ENCODE measurements around the gene SYNDIG1.
A peak's percentile ranks its signal among the peaks of the same experiment; 100 is the strongest.

Gene SYNDIG1

DNA sequence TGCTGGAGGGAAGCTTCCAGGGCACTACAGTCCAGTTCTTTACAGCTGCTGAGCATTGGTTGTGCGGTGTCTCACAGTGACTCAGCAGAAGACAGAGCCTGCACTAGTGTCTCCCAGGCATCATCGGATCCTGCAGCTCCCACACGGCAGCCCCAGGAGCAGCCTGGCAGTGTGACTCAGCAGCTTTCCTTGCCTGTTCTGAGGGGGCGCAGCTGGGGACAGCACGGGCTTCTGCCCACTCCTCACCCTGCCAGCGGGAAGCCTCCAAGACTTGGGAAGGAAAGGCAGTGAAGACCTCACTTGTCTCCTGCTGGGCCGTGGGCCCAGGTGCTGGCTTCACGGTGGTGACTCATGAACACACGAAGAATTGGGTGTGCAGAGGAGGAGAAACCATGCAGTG is 165.4 kb downstream of the SYNDIG1 start:
- peak; percentile 95 for DNase-seq (ENCODE audit: low read depth)

DNA sequence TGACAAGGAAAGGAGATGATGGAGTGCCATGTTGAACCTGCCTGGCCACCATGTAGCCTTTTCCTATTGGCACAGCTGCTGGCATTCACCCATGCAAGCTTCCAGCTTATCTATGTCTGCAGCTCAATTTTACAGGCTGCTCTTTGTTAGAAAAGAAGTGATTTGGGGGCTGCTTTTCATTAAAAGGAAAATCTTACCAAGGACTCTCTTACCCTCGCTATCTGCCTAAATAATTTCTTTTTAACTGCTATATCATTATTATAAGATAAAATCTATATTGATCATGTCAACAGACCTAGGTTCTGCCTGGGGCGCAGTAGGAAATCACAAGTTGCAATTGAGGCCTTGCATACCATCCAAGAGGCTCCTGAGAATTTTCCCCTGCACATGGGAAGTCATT is 167.2 kb downstream of the SYNDIG1 start:
- DNase-seq (ENCODE audit: low read depth) = no peak

DNA sequence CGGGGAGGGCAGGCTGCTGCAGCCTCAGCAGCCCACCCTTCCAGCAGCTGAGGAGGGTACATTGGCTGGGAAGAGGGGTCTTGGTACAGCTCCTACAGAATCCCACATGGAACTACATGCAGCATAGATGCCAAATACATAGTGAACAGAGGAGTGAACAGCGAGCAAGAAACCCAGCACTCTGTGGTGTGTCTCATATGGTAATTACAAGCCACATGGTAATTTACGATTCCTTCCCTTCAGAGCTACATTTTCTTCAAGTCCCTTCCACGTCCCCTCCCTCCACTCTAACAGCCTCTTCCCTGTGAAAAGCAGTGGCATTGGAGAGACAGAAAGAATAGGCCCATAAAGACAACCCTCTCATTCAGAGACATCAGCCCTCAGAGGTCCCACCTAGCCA is 167.7 kb downstream of the SYNDIG1 start:
- DNase-seq (ENCODE audit: low read depth) = no peak

DNA sequence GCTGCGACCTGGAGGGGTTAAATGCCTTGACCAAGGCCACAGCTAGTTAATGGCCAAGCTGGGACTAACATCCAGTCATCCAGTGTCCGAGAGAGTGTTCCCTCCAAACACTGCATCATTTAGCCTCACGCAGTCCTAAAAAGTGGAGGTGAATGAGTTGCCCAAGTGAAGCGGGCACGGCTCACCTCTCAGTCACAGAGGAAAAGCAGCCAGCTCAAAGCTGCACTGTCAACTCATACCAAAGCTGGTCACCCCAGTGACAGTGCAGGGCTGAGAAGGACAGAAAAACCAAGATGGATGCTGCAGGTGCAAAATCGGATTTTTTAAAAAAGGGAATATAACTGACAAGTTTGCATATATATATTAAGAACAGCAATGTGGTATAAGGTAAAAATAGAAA is 168.5 kb downstream of the SYNDIG1 start:
- no peak for DNase-seq (ENCODE audit: low read depth)

DNA sequence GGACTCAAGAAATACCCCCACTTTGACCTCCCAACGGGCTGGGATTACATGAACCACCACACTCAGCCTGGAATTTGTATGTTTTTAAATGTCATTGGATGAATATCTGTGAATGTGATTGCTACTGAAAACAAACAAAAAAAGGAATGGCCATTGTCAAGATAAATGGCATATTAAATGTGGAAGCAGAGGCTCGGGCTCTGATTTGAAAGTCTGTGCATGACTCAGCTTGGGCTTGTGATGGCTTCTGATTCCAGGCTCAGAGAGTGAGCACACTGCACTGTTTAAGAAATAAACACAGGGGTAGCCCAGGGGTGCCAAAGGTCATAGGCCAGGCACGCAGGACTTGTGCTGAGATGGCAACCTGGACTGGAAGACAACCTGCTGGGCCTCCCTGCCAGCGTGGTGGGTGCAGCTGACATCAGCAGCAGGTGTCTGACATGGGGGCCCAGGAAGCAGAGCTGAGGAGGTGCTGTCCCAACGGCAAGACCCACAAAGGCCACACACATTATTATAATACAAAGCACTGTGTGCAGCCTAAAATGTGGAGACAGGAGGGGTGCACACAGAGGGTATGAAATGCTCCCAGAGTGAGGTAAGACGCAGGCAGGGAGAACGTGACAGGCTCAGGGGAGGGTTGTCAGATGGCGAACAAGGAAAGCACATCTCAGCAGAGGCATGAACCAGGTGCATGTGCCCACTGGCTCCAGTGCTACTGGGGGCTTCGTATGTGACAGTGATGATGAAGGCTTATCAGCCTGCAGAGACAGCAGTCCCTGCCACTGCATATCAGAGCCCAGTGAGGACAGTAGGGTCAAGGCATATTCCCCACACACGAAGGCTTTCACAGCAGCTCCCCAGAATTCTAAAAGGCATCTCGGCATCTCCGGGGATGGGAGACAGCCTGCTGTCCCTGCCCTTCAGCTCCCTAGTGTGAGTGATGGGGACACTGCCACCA is 169.4 kb downstream of the SYNDIG1 start:
- DNase-seq (ENCODE audit: low read depth) = no peak

DNA sequence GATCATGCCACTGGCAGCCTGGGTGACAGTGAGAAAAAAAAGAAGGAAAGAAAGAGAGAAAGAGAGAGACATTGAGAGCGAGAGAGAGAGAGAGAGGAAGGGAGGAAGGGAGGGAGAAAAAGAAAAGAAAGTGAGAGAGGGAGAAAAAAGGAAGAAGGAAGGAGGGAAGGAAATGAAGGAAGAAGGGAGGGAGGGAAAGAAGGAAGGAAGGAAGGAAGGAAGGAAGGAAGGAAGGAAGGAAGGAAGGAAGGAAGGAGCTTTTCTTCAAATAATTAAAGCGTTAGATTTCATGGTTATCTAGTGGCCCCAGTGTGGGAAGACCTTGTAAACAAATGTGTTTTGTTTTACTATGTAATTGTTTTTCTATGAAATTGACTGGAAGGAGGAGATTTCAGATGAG is 170.8 kb downstream of the SYNDIG1 start:
- DNase-seq (ENCODE audit: low read depth) = no peak

DNA sequence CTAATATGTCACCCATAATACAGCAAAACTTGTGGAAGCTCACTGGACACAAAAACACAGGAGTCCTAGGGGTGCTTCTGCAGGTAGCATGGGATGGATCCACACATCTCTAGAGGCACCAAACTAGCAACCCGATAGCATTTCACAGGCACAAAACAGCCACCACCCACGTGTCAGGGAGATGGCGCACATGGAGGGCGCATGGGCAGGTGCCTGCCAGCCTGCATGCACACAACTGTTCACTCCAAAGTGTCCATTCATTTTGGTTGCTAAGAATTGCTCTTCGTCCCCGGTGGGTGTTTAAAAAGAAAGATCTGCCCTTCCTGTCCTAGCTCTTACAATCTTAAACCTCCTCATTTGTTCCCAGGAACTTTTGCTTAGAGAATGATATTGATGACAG is 171.3 kb downstream of the SYNDIG1 start:
- no peak for DNase-seq (ENCODE audit: low read depth)

DNA sequence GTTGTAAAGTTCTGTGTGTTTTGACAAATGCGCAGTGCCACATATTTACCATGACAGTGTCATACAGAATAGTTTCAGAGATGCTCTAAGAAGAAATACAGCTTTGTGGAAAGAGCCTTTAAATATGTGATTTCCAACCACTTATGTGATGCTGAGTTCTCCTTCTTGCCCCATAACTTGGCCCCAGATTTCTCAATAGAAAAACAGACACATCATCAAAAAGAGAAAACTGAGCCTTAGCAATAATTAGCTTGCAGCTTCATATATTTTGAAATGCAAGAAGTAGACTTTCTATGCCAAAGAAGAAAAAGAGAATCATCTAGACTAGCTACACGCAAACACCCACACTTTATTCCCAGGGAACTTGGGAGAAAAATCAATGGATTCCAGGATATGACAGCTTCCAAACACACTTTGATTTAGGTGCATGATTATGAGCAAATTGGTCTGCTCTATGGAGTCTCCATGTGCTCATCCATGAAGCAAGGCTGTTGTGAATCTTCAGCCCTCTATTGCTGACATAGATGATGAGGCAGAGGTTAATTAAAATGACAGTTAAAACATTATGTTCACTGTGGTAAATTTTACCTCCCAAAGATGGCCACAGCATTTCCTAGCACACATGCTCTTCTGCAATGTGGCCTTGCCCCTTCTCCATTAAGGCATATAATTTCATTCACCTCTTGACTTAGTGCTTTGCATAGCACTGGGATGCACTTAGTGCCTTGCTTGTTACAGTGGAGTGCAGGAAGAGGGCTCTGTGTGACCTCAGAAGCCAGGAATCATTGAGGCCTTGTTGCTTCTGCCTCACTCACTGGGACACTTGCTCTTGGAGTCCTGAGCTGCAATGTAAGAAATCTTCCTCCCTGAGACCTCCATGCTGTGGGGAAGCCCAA is 174.6 kb downstream of the SYNDIG1 start:
- DNase-seq (ENCODE audit: low read depth) = no peak

DNA sequence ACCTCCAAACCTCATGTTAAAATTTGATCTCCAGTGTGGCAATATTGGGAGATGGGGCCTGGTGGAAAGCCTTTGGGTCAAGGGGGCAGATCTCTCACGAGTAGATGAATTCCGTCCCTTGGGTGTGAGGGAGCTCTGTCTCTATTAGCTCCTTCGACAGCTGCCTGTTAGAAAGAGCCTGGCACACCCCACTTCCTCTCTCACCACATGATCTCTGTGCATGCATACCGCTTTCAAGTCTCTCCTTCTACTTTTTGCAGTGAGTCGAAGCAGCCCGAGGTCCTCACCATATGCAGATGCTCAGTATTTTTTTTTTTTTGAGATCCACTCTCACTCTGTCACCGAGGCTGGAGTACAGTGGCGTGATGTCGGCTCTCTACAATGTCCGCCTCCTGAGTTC is 176.9 kb downstream of the SYNDIG1 start:
- no peak for DNase-seq (ENCODE audit: low read depth)

DNA sequence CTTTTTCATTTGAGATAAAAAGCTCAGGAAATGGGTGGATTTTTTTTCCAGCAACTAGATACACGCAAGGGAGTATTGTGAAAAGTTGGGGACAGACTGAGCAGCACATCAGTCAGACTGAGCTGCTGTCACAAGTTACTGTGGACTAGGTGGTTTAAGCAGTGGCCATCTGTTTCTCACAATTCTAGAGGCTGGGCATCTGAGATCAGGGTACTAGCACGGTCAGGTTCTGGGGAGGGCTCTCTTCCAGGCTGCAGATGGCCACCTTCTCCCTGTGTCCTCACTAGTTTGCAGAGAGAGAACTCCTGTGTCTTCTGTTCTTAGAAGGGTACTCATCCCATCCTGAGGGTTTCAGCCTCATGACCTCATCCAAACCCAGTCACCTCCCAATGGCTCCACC is 178.3 kb downstream of the SYNDIG1 start:
- DNase-seq (ENCODE audit: low read depth) = no peak

DNA sequence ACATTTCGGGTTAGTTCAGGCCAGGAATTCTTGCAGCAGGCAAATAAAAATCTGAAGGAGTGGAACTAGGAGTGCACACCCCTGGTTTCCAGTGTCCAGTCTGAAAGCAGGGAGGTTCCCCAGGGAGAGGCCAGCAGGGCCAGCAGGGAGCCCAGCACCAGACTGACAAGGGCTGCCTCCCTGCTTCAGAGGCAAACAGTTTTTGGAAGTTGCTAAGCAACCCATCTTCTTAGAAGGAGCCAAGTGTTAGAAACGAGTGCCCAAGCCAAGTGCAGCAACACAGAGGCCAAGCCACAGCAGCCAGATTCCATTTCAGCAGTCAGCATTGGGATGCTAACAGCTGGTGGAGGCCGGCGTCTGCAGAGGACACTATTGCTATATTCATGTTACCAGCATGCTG is 179.1 kb downstream of the SYNDIG1 start:
- DNase-seq (ENCODE audit: low read depth) = peak; percentile 37

DNA sequence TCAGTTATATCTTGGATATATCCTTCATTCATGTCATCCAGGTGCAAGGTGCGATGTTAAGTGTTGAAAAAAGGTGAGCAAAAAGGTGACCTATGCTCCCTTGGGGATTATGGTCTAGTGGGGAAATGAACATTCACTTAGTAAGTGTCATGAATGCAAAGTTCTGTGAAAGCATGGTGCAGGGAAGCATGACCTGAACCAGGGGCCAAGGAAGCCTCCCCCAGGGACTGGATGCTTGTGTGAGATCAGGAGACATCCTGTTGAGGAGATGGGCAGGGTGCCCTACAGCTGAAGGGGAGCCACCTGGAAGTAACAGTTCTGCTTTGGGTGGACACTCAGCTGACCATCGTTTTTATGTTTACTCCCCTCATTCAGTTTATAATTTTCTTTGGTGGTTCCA is 179.5 kb downstream of the SYNDIG1 start:
- DNase-seq (ENCODE audit: low read depth) = no peak

DNA sequence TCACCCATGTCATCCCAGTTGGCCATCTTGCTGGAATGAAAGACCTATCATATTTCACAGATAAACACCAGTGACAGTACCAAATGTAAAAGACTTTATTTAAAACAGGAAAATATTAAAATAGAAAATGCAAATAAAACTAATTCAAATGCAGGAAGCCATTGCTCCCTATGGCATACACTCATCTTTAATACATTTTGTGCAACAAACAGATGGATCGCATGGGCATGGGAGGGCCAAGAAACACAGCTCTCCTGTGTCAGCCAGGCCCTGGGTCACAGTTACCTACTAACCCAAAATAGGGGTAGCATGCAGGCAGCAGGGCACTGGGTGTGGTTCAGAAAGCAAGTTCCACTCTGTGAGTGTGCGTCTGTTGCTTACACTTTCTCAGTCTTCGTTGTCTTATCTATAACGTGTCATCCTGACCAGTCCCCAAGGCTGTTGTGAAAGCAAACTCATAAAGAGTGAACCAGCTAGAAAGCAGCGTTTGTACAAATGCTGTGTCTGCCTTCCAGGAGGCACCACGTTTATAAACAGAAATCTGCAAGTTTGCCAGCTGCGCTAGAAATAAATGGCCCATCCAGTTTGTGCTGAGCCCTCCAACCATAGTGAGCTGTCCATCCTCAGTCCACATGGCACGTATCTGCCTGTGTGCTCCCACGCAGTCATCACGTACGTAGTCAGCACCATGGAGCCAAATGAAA is 180.5 kb downstream of the SYNDIG1 start:
- DNase-seq (ENCODE audit: low read depth) = peak; percentile 91

DNA sequence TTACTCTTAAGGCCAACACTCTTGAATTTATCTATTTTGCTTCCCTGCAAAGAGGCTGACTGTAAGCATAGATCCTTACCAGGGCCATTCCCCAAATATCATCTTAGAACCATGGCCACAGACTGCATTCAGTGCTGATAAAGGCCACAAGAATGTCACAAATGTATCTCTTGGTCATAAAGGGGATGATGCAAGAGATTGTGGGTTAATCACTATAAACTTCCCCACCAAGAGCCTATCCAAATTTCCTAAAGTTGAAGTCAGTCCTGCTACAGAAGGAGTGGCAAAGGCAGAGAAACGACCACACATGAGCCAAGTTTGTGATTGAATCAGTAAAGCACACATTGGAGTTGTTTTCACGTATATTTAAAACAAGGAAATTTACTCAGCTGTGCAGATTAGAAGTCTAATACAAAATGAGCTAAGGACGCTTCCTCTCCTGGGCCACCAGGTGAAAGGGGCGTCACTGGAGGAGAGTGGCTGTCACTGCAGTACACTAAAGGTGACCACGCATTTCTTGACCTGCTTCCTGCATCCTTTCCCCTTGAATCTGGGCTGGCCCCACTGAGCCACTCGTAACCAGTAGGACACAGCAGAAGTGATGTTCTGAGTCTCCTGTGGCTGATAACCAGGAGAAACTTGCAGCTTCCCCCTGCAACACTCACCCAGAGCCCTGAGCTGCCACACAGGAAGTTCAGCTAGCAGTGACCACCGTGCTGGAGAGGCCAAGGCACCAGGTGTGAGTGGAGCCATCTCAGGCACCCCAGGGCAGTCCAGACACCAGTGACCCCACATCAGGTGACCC is 181.9 kb downstream of the SYNDIG1 start:
- peak; percentile 98 for DNase-seq (ENCODE audit: low read depth)

DNA sequence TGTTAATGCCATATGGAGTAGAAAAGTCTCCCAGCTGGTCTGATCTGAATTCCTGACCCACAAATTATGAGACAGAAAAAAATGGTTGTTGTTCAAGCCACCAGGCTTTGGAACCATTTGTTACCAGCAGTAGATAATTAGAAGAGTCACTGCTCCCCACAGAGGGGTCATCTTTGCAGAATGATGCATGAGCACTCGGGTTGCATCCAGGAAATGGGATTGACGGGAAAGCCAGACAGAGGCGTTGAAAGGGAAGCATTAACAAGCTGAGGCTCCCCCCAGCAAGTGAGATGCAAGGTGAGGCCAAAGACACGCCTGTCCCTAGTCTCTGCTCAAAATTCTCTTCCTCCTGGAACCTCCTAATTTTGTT is 182.5 kb downstream of the SYNDIG1 start:
- DNase-seq (ENCODE audit: low read depth) = peak; percentile 52

DNA sequence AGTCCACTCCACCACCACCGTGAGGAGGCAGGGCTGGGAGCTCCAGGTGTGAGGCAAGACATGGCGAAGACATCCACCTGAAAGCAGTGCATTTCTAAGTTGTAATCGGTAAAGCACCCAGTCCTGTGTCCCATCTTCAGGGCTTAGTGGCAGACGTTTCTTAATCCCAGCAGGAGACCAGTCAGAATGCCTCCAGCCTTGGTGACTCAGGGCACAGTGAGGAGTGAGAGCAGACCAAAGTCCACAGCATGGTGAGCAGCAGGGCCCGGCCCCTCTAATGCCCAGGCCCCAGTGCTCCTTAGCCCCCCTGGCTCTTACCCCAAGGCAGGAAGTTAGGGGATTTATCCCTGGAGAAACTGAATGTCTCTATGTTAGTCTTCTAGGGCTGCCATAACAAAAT is 183.9 kb downstream of the SYNDIG1 start:
- DNase-seq (ENCODE audit: low read depth) = peak; percentile 72

DNA sequence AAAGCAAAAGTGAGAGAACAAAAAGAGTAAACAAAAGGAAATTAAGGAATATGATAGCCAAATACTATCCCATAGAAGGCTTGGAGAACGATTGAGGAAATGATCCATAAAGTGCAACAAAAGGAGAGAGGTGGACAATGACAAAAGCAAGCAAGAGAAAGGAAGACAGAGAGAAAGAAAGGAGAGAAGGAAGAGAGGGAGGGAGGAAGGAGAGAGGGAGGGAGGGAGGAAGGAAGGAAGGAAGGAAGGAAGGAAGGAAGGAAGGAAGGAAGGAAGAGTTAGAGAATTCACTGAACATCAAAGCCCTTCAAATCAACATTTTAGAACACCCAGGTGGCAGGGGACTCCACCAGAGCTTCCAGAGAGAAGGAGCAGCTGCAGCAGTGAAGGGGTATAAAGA is 185.0 kb downstream of the SYNDIG1 start:
- DNase-seq (ENCODE audit: low read depth) = no peak

DNA sequence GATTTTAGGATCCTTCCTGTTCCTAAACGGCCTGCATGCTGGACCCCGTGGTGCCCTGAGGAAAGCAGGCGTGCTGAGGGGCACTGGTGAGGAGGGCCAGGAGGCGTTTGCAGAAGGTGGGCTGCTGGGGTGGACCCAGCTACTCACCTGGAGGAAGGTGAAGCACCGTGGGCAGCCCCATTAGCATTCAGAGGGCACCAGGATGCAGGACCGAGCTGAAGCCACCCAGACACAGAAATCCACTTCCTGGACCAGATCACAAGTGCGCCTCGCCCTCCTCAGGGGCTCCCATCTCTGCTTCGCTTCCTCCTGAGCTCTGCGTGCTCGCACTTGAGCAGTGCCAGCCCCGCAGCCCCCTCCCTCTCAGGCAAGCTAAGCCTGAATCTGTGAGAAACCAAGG is 187.0 kb downstream of the SYNDIG1 start:
- no peak for DNase-seq (ENCODE audit: low read depth)

DNA sequence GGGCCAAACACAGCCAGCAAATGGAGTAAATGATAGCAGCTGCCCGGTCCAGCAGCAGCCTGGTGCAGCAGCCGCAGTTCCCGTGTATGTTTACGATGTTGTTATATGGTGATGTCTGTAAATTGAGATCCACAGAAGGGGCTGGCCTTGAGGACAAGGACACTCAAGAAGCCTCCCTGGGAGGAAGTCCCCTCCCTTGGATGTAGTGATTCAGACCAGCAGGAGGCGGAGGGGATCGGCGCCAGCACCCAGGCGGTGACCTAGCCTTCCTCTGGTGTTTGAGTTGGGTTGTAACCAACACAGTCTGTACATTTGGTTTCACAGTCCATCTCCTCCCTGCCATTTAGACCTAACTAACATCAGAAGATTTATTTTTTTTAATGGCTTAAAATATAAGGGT is 187.8 kb downstream of the SYNDIG1 start:
- peak; percentile 56 for DNase-seq (ENCODE audit: low read depth)

DNA sequence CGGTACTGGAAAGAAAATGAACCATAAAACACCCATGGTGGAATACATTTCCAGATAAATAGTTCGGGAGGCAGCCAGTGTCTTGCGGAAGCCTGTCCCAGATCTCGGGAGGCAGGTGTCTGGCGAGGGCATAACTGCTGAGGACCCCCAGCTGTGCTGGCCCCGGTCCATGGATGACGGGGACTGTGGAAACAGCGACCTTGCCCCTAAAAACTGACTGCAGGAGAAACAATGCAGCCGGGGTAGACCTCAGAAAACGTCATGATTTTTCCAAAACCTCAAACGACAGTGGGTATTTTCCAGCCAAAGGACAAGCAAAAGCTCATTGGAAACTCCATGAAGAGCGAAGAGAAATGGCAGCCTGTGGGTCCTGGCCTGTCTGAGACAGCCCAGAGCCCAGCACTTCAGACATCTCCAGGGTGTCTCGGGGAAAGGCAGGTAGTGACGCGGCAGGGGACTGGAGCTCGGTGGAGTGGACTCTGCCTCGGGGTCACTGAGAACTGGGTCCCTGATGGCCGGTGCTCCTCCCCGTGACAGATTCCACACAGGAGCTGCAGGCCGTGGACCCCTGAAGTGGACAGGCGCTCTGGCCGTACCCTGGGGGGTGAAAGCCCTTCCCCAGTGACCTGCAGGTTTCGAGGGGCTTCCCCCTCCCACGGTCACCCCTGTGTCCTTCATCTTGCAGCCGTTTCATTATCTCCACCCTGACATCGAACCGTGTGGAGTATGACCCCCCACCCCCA is 188.6 kb downstream of the SYNDIG1 start:
- DNase-seq (ENCODE audit: low read depth) = no peak

Measured in EH (cell line).